HL-60/S4 treated with retinoic acid at 250 ng/mL for 4 days and 3 days (cell line): ENCODE data around the gene ELFN1.

Experiments
- in situ Hi-C: fragments of 300-500 bp; cut with MboI; formaldehyde crosslinking; loops from 2 replicates; pipeline ENCODE4 v1.7.0; 2022; ENCODE audit warnings: low sequenced_read_pairs

The ELFN1 gene

DNA sequence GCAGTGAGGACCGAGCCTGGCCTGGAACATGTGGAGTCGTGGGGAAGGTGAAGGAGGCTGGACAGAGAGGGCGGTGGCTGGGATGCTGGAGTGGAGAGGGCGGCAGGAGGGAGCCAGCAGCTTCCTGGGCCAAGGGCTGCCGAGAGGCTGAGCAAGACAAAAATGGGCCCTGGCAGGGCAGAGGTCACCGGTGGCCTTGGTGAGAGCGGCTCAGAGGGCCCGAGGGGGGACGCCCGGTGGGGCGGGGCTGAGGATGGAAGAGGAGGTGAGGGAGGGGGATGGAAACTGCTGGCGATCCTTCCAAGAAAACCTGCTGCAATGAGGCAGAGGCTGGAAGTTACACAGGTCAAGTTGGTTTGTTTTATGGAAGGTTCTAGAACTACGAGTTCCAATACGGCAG lies 69.5 kb downstream of the ELFN1 start:
- in situ Hi-C loops: no loop called here

DNA sequence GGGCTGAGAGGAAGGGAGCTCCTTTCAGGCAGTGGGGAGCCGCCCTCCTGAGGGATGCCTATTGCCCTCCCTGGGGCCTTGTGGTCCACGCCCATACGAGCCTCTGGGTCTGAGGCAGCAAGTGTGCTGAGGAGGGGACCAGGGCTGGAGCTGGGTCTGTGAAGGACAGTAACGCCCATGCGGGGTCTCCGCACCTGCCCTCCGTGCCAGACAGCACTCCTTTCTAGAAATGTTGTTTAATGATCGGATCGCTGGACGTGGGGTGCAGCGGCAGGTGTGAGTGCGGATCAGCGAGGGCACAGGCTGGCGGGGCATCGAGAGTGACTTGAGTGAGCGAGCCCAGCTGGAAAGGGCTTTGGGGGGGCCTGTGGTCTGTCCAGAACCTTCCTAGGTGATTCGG lies 70.1 kb downstream of the ELFN1 start:
- in situ Hi-C loops: no loop called here

DNA sequence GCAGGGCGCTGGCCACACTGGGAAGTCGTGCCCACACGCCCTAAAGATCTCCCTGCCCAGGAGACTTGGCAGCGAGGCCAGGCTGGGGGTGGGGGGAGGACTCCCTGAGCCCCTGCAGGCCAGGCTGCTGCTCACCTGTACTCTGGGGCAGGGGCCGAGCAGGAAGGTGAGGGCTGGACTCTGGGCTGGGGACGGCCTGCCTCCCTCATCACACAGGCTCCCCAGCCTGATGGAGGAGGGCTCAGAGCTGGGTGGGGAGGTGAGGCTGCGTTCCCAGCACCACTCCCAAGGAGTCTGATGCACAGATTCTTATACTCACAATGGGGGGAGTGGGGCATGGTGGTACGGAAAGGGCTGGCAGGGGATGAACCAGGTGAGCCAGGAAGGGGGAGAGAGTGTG lies 71.2 kb downstream of the ELFN1 start:
- in situ Hi-C loops: no loop called here

DNA sequence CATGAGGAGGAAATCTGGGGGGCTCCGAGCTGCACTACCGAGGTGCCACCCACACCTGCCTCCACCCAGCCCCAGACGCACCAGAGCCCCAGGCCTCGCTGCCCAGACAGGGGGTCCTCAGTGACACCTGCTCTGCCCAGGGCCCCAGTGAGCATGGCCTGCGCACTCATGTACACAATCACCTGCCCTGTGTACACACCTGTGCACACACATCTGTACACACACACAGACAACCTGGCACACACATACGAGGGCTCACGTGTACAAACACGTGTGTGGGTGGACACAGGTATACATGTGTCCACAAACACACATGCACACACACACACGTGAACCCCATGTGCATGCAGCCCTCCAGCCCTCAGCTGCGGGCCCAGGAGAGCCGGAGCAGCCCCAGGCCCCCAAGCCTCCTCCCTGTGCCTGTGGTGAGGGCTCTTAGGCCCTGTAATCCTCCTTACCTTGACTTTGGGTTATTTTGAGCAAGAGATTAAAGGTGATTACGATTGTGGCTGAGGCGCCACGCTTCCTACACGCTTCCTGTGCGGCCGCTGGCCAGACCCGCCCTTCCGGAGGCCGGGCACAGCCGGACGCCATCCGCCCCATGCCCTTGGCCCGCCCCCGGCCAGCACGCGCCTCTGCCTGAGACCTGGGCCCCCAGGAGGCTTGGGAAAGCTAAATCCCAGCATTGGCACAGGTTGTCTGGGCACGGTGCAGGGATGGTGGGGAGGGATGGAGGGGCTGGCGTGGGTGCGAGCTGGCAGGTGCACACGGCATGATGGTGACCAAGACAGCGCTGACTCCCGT lies 71.9 kb downstream of the ELFN1 start:
- in situ Hi-C loops: no loop called here

DNA sequence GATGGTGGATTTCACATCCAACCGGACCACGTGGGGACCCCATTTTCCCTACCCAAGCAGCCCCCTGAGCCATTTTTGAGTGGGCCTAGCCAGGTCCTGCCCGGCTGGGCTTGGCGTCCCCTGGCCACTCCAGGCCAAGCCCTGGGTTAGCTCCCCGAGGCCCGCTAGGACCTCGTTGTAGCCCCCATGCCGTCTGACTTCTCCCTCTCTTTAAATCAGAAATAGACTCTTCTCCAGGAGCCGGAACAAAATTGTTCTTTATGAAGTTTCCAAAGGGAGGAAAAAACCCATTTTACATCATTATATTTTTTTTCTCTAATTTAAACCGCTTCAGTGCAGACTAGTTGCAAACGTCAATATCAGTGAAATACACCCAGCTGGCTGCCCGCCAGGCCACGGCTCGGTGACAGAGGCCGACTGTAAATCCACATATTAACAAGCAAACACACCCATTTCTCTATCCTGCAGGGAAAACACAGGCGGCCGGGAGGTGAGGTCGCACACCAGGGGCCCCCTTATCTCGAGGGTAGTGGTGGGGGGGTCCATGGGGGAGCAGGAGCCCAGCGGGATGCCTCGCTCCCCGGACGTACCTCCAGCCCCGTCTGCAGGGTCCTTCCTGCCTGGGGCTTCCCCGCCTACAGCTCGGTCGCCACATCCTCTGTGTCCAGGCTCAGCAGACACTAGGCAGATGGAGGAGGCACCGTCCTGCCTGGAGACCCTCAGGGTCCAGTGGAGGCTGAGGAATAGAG lies 72.7 kb downstream of the ELFN1 start:
- in situ Hi-C loops: no loop called here

DNA sequence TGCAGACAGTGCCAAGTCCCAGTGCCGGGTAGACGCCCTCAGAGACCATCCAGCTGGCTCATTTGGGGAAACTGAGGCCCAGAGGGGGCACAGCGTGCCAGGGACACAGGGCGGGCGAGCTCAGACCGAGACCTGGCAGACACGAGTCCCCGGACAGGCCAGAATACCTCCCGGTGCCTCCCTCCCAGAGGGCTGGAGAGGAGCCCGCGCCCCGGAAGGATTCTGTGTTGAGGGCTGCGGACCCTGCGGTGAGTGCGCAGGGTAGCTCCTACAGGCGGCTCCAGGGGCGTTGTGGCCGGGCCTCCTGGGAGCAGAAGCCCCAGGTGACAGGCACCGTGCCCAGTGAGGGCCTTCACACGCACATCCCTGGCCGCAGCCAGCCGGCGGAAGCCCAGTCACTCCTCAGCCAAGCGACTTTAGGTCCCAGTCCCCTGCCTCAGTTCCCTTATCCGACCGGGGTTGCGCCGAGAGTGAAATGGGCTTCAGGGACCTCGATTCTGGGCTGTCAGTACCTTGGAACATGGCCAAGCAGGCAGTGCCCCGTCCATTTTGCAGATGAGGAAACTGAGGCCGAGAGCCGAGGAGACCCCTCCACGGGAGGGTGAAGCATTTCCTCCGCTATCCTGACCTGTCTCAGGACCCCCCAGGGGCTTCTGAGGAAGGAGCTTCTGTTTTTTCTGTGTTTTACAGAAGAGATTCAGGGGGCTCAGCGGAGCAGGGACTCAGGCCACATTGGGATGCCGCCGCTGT lies 73.6 kb downstream of the ELFN1 start:
- in situ Hi-C loops: no loop called here

DNA sequence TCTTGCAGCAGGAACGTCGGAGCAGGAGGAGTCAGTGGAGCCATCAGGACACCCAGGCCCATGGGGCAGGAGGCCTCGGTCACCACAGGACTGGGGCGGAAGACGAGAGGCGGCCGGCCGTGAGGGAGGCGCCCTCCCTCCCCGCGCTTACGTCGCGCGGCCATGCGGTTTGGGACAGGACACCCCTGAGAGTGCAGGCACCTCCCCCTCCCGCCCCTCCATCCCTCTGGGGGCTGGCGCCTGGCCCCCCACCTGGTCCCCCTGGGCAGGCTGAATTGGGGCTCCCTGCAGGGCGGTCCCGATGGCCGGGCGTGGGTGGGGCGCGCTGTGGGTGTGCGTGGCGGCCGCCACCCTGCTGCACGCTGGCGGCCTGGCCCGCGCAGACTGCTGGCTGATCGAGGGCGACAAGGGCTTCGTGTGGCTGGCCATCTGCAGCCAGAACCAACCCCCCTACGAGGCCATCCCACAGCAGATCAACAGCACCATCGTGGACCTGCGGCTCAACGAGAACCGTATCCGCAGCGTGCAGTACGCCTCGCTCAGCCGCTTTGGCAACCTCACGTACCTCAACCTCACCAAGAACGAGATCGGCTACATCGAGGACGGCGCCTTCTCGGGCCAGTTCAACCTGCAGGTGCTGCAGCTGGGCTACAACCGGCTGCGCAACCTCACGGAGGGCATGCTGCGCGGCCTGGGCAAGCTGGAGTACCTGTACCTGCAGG lies 74.4 kb downstream of the ELFN1 start:
- in situ Hi-C loops: no loop called here

DNA sequence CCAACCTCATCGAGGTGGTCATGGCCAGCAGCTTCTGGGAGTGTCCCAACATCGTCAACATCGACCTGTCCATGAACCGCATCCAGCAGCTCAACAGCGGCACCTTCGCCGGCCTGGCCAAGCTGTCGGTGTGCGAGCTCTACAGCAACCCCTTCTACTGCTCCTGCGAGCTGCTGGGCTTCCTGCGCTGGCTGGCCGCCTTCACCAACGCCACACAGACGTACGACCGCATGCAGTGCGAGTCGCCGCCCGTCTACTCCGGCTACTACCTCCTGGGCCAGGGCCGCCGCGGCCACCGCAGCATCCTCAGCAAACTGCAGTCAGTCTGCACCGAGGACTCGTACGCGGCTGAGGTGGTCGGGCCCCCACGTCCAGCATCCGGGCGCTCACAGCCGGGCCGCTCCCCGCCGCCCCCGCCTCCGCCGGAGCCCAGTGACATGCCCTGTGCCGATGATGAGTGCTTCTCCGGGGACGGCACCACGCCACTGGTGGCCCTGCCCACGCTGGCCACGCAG lies 75.0 kb downstream of the ELFN1 start:
- in situ Hi-C loops: no loop called here

DNA sequence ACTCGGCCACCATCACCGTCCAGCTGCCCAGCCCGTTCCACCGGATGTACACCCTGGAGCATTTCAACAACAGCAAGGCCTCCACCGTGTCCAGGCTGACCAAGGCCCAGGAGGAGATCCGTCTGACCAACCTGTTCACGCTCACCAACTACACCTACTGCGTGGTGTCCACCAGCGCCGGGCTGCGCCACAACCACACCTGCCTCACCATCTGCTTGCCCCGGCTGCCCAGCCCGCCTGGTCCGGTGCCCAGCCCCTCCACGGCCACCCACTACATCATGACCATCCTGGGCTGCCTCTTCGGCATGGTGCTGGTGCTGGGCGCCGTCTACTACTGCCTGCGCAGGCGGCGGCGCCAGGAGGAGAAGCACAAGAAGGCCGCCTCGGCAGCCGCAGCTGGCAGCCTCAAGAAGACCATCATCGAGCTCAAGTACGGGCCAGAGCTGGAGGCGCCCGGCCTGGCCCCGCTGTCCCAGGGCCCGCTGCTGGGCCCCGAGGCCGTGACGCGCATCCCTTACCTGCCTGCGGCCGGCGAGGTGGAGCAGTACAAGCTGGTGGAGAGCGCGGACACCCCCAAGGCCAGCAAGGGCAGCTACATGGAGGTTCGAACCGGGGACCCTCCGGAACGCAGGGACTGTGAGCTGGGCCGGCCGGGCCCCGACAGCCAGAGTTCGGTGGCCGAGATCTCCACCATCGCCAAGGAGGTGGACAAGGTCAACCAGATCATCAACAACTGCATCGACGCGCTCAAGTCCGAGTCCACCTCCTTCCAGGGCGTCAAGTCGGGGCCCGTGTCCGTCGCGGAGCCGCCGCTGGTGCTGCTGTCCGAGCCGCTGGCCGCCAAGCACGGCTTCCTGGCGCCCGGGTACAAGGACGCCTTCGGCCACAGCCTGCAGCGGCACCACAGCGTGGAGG lies 75.8 kb downstream of the ELFN1 start:
- in situ Hi-C loops: no loop called here

DNA sequence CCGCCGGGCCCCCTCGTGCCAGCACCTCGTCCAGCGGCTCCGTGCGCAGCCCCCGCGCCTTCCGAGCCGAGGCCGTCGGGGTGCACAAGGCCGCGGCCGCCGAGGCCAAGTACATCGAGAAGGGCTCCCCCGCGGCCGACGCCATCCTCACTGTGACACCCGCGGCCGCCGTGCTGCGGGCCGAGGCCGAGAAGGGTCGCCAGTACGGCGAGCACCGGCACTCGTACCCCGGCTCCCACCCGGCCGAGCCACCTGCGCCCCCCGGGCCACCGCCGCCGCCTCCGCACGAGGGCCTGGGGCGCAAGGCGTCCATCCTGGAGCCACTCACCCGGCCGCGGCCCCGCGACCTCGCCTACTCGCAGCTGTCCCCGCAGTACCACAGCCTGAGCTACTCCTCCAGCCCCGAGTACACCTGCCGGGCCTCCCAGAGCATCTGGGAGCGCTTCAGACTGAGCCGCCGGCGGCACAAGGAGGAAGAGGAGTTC lies 76.5 kb downstream of the ELFN1 start:
- in situ Hi-C loops: no loop called here

DNA sequence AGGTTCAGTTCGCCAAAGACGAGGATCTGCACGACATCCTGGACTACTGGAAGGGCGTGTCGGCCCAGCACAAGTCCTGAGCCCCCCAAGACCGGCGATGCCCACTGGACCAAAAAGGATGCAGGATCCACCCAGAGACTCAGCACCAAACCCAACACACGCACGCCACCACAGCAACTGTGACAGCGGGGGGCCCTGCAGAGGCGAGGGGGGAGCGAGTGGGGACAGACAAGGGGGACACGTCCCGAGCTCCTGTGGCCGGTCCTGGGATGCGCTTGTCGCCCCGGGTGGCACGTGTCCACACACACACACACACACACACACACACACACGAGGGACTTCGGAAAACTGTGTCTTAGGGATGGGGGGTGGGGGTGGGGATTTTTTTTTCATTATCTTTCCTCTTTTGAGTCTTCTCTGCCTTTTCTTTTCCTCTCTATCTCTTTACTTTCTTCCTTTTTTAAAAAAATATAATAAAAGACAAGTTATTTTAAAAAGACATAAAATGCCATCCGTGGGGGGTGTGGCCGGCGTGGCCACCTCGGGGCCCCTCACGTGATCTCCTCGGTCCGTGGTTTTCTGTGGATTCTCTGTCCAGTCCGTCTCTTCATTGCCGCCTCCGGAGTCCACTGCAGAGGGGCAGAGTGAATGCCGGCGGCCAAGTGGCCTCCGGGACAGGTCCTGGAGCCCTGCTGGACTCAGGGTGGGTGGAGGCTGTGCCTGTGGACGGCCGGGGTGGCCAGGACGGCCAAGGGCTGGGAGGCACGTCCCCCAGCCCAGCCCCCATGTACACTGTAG lies 77.1 kb downstream of the ELFN1 start:
- in situ Hi-C loops: no loop called here

DNA sequence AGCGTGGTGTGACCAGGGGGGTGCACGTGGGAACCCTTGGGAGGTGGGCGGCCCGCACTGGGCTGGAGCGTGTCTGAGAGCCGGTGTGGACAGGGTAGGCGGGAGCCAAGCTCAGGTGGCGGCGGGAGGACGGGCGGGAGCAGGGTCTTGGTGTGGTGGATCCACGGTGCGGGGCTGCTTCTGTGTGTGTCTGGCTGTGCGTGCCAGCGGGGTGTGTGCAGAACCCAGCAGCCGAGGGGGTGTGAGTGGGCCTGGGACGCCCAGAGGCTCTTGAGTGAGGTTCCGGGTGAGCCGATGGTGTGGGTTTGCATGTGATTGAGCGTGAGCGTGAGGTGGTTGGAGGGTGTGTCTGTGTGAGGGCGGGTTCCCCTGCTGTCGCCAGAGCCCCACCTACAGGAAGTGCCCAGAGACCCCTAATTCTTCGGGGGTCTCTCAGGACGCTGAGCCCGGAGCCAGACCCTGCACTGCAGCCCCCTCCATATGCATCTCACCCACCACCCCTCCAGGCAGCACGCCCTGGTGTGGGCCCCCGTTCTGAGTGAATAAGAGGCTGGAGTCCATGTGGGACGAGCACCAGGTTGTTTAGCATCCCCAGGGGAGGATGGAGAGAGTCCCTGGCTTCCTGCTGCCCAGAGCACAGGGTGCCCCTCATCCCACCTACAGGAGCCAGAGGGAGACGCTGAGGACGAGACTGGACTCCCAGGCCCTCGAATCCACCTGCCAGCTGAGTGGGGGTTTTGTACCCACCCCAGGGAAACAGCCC lies 78.2 kb downstream of the ELFN1 start:
- in situ Hi-C loops: no loop called here

DNA sequence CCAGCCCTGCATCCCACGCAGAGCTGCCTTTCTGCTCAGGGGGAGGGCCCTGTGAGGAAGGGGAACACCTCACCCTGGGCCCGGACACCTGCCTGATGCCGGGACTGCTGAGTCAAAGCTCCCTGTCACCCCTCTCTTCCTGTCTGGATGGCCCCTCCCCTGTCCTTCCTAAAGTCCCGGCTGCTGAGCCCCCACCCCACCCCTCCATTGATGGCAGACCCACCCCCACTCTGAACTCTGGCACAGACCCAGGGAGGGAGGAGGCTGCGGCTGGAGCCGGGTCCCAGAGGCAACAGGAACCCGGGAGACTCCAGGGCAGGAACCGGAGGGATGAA lies 78.7 kb downstream of the ELFN1 start:
- in situ Hi-C loops: no loop called here

DNA sequence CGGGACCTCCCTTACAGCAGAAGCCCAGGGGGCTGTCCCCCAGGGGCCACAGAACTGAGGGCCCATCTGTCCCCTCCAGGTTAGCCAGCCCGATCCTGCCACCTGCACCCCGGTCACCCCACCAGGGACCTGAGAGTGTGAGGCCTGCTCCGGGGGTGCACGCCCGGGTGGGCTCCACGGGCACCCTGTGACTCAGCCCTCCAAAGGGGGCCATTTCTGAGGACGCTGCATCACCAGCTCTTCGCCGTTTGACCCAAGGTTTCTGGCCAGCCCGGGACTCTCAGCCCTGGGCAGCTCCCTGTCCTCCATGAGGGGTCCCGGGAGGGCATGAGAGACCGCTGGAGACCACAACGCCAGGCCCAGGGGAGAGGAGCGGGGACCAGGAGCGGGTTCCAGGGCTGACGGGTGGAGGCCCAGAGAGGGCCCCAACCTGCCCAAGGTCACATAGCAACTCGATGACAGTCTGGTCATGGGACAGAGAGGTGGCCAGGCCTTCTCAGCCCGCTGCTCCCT lies 79.3 kb downstream of the ELFN1 start:
- in situ Hi-C loops: no loop called here

DNA sequence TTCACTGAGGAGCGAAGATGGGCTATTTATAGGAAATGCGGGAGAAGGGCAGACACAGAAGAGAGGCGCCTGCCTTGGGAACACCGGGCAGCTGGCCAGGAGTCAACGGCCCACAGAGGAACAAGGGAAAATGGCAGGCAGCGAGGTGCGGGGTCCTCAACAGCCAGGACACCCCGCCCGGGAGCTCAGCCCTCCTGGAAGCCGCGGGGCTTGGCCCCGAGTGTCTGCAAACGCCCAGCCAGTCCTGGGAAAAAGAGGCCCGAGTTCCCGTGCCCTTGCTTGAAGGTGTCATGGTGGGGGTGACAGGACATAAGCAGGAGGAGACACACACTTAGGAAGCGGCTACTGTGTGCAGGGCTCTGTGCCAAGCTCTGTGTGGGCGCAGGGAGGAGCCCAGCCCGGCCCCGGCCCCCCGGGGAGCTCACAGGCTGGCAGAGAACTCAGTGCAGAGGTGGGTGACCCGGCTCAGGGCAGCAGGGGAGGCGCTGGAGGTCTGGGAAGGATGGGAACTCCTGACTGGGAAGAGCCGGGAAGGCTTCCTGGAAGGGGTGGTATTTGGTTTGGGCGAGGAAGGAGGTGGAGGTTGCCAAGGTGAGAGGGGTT lies 79.9 kb downstream of the ELFN1 start:
- in situ Hi-C loops: no loop called here

DNA sequence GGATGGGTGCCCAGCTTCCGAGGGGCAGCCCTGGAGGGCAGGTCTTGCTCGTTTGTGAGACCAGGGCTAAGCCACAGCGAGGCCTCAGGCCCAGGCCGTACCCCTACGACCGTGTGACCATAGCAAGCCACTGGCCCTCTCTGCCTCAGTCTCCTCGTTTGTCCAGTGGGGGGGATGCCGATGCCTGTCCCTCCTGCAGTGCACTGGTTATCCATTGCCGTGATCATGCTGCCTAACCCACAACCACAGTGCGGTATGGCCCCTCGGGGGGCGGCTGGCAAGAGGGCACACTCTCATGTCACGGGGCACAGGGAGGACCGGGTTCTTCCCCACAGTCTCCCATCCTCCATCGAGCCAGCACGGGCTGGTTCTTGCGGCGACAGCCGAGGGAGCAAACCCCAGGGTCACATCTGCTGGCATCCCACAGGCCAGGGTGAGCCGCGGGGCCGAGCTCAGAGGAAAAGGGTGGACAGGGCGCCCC lies 80.5 kb downstream of the ELFN1 start:
- in situ Hi-C loops: no loop called here

DNA sequence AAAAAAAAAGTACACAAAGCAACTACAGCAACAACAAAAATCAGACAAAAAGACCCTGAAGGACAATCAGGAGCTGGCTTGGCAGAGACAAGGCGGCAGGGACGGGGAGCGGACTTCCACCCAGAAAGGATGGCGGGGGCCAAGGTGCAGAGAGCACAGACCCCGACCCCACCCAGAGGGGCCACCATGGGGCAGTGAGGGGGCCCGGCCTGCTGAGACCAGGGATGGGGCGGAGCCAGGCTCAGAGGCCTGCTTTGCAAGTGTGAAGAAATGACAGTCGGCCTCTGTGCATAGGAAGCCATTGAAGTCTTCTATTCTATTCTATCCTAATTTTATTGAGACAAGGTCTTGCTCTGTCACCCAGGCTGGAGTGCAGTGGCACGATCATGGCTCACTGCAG lies 82.0 kb downstream of the ELFN1 start:
- in situ Hi-C loops: no loop called here
